T1000 (cell line): Measurements from ENCODE around the gene CCDC178.
"Not testable (repeated sequence)": the region's sequence is repeated elsewhere in the genome, so short reads cannot be mapped to it uniquely, and the experiment has no call there.

Experiments
- DNase-seq: peaks from one replicate; lab custom pipeline; 2025; ENCODE audit warnings: mixed read lengths; lab: John Stamatoyannopoulos, UW

The CCDC178 gene

DNA sequence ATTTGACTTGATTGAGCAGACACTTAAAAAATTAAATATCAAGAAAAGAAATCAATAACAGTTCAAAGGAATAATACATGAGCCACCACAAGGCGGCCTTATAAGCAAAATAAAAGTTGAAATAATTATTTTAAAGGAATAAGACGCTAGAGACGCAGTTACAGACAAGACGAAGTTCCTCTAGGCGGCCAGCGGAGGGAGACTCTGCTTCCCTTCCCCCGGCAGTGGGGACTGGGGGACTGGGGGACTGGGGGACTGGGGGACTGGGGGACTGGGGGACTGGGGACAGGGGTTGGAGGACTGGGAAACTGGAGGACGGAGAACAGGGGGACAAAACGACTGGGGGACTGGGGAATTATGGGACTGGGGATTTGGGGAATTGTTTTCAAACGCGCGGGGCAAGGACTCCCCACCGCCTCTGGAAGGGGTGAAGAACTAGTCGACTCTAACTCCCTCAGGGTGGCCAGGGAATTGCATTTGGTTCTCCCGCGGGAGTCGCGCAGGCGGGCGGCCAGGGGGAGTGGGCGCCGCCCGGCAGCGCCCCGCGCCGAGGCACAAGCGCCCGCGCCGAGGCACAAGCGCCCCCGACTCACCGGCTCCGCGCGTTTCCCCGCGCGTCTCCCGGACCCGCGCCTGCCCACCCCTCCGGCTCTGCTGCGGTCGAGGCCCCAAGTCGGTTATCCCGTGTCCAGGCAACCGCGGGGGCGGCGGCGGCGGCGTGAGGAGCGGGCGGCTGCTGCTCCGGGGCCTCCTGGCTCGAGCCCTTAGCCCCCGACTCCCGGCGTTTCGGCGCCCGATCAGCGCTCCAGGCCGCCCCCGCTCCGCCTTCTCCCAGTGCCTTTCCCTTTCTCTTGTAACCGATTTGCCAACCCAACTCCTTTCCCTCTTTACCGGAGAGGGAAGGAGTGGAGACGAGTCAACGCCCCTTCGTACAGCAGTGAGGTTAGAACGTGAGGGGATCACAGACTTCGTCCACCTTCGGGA is at the start of gene CCDC178:
Gene CCDC178, minus strand, starts transcription at position 662 of the 984 bp plus-strand sequence. CDS start 28,633 bp downstream, outside the sequence.
- DNase-seq = peak; percentile 35

DNA sequence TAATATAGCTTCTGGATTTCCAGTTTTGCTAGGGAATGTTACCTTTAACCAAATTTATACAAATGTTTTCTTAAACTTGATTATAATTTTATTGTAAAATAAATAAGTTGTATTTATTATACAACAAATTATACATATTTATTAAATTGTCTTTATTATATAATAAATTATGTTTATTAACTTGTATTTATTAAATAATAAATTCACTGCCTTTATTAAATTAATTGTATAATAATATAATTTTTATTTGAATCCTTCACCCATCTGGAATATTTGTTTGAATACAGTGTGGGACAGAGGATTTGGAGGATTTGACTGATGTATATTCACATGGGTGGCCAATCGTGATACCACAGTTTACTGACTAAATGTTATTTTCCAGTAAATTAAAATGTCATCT is 43.4 kb upstream of the CCDC178 start:
- no peak for DNase-seq

DNA sequence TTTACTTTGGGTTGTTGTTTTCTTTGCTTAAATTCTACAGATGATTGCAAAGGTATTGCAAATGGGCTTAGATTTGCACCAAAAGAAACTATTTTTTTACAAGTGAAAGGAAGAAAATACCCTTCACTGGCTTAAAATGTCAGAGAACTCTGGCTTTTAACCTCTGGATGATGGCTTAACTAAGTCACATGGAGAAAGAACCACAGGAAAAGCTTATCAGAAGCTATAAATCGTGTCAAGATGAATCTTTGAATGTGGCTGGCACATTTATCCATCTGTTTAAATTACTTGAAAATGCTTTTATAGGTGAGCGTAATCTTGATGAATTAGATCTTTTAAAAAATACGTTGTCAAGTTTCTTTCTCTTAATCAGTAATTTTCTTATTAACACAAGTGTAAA is 32.0 kb upstream of the CCDC178 start:
- no peak for DNase-seq

DNA sequence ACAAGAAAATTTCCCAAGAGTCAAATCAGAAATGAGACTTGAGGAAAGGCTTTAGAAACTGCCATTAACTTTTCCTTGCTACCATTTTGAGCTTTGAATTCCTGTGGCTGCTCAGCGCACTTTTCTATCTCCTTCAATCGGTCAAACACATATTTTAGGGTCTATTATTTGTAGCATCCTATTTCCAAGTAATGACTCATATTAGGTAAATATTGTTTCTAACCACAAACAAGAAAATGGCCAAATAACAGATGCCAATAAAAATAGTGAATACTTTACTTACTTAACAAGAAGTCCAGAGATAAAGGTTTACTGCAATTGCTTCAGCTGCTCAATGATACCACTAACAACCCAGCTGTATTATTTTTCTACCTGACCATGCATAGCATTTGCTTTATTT is 29.7 kb upstream of the CCDC178 start:
- DNase-seq = no peak

GRCh38 chr18:33469699-33470098 is 29.2 kb upstream of the CCDC178 start:
- no peak for DNase-seq

DNA sequence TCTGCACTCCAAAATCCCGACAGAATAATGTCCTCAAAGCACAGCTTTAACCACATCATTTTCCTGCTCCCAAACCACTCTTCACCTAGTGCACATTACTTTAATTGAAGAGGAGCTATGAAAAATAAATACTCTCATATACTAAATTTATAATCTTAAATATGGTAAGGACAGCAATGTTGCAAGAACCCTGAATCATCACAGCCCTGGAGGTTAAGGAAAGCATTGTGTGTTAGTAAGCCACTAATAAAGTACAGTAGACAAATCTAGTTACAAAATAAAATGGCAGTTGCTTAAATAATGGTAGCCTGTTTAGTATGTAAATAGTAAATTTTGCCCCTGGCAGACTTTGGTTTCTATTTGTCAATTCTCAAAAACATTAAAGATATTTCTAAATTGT is 27.0 kb upstream of the CCDC178 start:
- no peak for DNase-seq

- DNase-seq = no peak
These were observed 26.3 kb upstream of the CCDC178 start for GRCh38 chr18:33466822-33467221.

- no peak for DNase-seq
These were observed 20.2 kb upstream of the CCDC178 start for GRCh38 chr18:33460681-33461080.

DNA sequence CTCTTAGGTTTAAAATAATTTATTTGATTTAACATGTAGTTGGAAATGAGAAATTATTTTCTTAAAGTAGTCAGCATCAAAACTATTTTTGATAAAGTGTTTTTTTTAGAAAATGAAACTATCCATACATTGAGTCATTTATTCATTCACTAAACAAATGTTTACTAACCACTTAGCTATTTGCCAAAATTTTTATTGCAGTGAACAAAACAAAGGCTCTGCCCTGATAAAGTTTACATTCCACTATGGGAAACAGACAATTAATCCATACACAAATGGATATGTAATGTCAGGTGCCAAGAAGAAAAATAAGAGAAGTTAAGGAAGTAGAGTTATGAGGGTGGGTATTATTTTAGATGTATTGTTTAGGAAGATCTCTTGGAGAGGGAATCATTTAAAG is 19.1 kb upstream of the CCDC178 start:
- no peak for DNase-seq

DNA sequence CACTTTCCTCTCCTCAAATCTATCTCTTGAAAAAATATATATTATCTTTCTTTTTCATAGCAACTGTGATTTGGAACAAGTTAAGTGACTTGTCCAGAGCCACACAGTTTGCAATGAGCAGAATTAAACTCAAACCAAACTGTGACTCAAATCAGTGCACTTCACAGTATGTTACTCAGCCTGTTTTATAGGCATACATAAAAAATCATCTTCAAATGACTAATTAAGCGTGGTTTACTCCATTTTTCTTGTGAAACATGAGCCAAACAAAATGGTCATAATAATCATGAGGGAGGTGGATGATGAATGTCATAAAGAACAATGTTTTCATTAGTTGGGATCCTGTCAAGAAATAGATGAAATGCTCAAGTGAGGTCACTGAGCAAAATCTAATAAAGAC is 6.1 kb upstream of the CCDC178 start:
- no peak for DNase-seq

DNA sequence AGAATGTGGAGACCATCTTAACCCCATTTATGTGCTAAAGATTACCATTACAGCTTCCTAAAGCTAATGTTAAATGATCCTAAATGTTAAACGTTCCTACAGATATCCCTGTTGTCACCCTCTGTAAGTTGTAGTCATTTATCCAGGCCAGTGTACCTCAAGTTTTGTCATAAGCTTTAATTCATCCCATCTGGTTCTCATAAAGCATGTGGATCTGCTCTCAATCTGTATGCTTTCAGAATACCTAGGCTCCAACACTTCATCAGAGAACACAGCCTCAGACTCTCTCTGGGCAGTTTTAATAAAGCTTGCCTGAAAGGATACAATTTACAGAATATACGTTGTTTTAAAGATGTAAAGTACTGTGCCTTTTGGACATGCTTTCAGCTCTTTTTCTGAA is 4.2 kb upstream of the CCDC178 start:
- no peak for DNase-seq

GRCh38 chr18:33432857-33433256 is 7.7 kb downstream of the CCDC178 start:
- DNase-seq = no peak

- no peak for DNase-seq
These were observed 13.0 kb downstream of the CCDC178 start for GRCh38 chr18:33427549-33427948.

GRCh38 chr18:33424266-33424946 is 16.1 kb downstream of the CCDC178 start:
- DNase-seq = no peak

DNA sequence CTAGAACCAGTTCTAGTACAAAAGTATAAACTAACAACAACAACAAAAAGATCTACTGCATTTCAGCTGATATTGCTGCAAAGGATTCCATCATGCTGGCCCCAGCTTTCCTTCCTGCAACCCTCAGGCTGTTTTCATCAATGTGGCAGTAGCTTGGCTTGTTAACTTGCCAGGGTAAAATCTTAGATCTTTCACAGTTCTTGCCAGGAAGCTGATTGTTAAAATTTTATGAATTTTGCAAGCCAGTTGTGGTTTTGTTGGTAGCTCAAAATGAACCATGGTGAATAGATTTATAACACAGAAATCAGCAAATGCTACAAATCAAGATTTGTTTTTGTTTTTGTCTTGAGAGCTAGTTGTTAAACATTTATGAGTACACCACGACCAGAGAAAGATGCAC is 19.3 kb downstream of the CCDC178 start:
- no peak for DNase-seq

DNA sequence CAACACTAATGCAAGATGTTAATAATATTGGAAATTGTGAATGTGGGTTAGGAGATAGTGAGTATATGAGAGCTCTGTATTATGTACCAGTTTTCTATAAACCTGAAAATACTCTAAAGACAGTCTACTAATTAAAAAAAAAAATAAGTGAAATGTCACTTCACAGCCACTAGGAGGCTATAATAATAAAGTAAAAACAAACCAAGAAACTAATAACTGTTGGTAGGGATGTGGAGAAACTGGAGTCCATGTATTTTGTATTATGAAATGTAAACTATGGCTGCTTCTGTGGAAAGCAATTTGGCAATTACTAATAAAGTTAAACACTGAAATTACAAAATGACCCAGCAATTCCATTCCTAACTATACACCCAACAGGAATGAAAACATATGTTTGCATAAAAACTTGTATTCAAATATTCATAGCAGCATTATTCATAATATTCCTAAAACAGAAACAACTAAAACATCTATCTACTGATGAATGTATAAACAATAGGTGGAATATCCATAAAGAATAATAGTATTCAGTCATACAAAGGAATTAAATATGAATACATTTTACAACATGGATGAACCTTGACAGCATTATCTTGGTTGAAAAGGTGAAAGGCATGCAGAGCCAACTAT is 36.2 kb downstream of the CCDC178 start:
- DNase-seq = no peak

DNA sequence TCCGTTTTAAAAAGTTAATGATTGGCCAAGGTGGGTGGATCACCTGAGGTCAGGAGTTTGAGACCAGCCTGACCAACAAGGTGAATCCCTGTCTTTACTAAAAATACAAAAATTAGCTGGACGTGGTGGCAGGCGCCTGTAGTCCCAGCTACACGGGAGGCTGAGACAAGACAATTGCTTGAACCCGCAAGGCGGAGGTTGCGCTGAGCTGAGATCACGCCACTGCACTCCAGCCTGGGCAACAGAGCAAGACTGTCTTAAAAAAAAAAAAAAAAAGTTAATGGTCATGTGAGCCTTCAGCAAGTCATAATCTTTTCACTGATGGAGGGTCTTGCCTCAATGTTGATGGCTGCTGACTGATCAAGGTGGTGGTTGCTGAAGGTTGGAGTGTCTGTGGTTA is 41.6 kb downstream of the CCDC178 start:
- not testable (repeated sequence) for DNase-seq

DNA sequence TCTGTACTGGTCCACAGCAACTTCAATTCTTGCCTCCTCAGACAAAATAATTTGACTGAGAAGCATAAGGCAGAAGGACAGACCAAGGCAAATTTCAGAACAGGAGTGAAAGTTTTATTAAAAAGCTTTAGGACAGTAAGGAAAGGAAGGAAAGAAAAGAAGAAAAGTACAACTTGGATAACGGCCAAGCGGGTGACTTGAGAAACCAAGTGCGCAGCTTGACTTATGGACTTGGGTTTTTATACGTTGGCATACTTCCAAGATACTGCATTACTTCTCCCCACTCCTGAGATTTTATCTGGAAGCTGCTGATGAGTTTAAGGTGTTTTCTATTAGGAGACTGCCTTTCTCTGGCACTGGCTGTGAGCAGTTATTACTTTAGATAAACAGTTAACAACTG is 64.7 kb downstream of the CCDC178 start:
- DNase-seq = no peak

DNA sequence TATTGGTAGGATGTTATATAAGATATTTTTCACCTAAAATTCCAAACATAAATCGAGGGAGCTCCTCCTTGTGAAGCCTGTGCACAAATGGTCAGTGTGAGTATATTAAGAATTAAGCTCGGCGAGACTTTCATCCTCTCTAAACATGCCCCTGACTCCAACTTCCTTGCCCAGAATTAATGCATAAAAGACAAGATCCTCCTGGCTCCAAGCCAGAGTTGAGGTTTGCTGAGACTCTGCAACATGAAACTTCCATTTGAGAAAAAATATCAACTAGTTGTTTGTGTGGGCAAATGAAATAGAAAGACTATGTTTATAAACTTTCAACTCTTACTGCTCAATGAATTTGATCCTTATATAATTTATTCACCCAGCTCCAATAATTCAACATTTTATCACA is 68.1 kb downstream of the CCDC178 start:
- no peak for DNase-seq

DNA sequence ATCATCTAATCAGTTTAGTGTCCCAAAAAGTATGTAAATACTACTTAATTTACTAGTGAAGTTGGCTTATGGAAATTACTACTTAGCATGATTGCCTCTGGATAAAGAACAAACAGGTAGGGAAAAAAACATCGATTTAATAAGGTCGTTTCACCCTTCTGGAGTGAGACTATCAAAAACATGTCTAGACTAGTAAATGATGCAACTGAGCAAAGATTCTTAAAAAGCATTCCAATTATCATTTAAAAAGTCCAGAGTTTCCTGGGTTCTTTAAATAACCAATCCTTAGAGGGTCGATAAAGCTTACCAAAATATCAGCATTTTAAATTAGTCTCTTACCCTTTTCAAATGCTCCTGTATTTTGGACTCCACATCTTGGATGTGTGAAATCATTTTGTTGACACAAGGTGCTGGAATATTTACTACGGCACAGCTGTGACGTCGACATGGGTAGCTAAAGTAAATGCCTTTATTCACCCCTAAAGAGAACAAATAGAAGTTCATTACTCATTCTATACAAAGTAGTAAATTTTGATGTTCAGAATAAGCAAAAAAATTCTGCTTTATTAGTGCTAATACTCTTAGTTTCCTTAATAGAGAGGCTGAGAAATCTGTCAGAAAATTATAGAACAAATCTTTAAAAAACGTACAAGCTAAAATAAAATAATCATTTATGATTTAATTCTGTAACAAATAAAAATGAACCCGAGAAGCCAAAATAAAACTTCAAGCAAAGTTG is 70.6 kb downstream of the CCDC178 start:
- DNase-seq = no peak

DNA sequence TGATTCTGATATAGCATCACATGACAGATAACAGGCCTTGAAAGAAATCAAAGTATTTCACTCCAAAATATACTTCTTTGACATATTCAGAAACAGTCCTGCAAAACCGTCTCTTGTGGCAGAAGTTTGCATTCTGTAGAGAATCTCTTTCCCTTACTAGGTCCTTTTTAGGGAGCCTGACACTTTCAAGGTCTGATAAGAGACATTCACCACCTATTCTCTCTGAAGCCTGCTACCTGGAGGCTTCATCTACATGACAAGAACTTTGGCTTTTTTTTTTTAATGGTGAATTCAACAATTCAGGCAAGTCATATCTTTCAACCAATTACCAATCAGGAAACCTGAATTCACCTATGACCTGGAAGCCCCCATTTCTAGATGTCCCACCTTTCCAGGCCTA is 83.8 kb downstream of the CCDC178 start:
- no peak for DNase-seq

- DNase-seq = no peak
These were observed 84.8 kb downstream of the CCDC178 start for GRCh38 chr18:33355756-33356155.
